22Rv1 (cell line): Measurements from ENCODE around the gene APOBEC3F.

ENCODE experiments used
- ZFX ChIP-seq: fragments of 450-650 bp; IDR thresholded peaks from 2 replicates; pipeline ENCODE4 v1.6.1; 2017; ENCODE audit warnings: antibody characterized with exemption, borderline replicate concordance
- TF ChIP-seq, protein P1 (sequence below): fragments of 450-650 bp; IDR thresholded peaks from 2 replicates; pipeline ENCODE4 v1.5.1; 2017; ENCODE audit warnings: mild to moderate bottlenecking

GRCh38 chr22:39030705-39031104 lies 10.0 kb upstream of the APOBEC3F start:
- TF ChIP-seq, protein P1, sequence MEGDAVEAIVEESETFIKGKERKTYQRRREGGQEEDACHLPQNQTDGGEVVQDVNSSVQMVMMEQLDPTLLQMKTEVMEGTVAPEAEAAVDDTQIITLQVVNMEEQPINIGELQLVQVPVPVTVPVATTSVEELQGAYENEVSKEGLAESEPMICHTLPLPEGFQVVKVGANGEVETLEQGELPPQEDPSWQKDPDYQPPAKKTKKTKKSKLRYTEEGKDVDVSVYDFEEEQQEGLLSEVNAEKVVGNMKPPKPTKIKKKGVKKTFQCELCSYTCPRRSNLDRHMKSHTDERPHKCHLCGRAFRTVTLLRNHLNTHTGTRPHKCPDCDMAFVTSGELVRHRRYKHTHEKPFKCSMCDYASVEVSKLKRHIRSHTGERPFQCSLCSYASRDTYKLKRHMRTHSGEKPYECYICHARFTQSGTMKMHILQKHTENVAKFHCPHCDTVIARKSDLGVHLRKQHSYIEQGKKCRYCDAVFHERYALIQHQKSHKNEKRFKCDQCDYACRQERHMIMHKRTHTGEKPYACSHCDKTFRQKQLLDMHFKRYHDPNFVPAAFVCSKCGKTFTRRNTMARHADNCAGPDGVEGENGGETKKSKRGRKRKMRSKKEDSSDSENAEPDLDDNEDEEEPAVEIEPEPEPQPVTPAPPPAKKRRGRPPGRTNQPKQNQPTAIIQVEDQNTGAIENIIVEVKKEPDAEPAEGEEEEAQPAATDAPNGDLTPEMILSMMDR, result no peak
- no peak for TF ChIP-seq ZFX
